Body of pancreas (tissue), 4 donors: Measurements from ENCODE around the gene ZEB1.

Experiments used
- POLR2A ChIP-seq, 3 donors: fragments of 450-650 bp; IDR thresholded peaks; one replicate each; pipeline ENCODE4 v1.6.1; 2016; ENCODE audit warnings: antibody characterized with exemption in 3 of 3, mild to moderate bottlenecking in 2 of 3
- TF ChIP-seq, protein P1 (sequence below), 7 experiments: fragments of 450-650 bp in 4 of 7; fragments of 200-600 bp in 3 of 7; sonication (generic) in 3 of 7; IDR thresholded peaks; one replicate each; pipeline ENCODE4 v1.5.1; 2016 to 2019; ENCODE audit warnings: antibody characterized with exemption in 7 of 7

DNA sequence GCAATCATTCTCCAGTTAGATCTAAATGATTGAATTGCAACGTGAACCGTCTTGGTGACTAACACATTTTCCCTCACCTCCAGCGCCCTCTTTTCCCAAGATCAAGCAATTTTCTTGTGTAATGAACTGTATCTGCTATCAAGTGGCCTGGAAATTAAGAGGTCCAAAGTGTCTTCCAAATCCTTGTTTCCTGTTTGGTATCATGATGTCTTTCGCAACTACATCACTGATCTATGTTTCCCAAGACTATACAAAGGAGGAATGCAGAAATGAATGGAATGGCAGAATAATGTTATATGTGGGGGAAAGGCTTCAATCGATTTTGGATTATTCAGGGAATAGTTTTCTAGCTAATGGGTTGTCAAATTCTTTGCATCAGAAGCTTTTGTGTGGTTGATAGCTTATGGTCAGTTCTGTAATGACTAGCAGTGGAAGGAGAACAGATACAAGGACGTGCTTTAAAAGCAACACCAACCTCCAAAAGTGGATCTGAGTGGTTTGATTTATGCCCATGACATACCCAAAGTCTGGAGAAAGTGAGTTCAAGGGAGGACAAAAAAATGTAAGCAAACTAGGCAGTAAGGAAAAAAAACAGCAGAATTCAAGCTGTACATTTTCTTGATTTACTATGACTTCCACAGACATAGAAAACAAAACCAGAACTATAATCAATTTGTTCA is 14.6 kb upstream of the ZEB1 start:
- TF ChIP-seq, protein P1, sequence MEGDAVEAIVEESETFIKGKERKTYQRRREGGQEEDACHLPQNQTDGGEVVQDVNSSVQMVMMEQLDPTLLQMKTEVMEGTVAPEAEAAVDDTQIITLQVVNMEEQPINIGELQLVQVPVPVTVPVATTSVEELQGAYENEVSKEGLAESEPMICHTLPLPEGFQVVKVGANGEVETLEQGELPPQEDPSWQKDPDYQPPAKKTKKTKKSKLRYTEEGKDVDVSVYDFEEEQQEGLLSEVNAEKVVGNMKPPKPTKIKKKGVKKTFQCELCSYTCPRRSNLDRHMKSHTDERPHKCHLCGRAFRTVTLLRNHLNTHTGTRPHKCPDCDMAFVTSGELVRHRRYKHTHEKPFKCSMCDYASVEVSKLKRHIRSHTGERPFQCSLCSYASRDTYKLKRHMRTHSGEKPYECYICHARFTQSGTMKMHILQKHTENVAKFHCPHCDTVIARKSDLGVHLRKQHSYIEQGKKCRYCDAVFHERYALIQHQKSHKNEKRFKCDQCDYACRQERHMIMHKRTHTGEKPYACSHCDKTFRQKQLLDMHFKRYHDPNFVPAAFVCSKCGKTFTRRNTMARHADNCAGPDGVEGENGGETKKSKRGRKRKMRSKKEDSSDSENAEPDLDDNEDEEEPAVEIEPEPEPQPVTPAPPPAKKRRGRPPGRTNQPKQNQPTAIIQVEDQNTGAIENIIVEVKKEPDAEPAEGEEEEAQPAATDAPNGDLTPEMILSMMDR (IDR thresholded peaks at IDR 0.05), result no peak
- TF ChIP-seq POLR2A (IDR thresholded peaks at IDR 0.05), result no peak
